ENCODE results near the gene LARGE1.

GRCh38 chr22:33401291-33401690 is 519.0 kb downstream of the LARGE1 start:
- TF ChIP-seq CTCF (IDR thresholded peaks at IDR 0.05; ENCODE audit: low read length), result no peak
- TF ChIP-seq EZH2 (IDR thresholded peaks at IDR 0.05; ENCODE audit: borderline replicate concordance, low read length), result no peak
